ENCODE data around the gene PCNX2.

PCNX2 gene

GRCh38 chr1:232942413-232943294 is 352.9 kb downstream of the PCNX2 start:
- no peak for DNase-seq

GRCh38 chr1:232940262-232940661 is 355.3 kb downstream of the PCNX2 start:
- no peak for DNase-seq

- no peak for DNase-seq
Observed at GRCh38 chr1:232939748-232940147, 355.8 kb downstream of the PCNX2 start.

- no peak for DNase-seq
Observed at GRCh38 chr1:232938926-232939325, 356.6 kb downstream of the PCNX2 start.

- DNase-seq = no peak
Observed at GRCh38 chr1:232937741-232938375, 357.7 kb downstream of the PCNX2 start.

GRCh38 chr1:232936941-232937340 is 358.6 kb downstream of the PCNX2 start:
- DNase-seq = no peak

Measured in hypothalamus (tissue), 51 donors.